GM18951 (cell line): ENCODE results near the gene MT1F.

ENCODE experiments used
- POLR2A ChIP-seq: IDR thresholded peaks from 4 replicates; pipeline ENCODE4 v1.6.1; 2011; ENCODE audit warnings: mild to moderate bottlenecking; ENCODE audit not compliant: insufficient read length, insufficient read depth; ENCODE audit errors: extremely low read depth
- in situ Hi-C: fragments of 300-500 bp; cut with MboI; formaldehyde crosslinking; loops from one replicate; pipeline ENCODE4 v1.12.0; 2022; ENCODE audit warnings: low sequenced_read_pairs, mixed read lengths, inconsistent platforms; ENCODE audit not compliant: unreplicated experiment

The MT1F gene

GRCh38 chr16:56690420-56691122, 32.8 kb downstream of the MT1F start:
- TF ChIP-seq POLR2A: no peak
- in situ Hi-C loops: no loop called here

GRCh38 chr16:56691885-56692284, 34.1 kb downstream of the MT1F start:
- TF ChIP-seq POLR2A: no peak
- in situ Hi-C loops: no loop called here

GRCh38 chr16:56695246-56695645, 37.5 kb downstream of the MT1F start:
- TF ChIP-seq POLR2A: no peak
- in situ Hi-C loops: loop anchor here (5.0 kb wide), 1 partner anchor 118 kb away; no protein-coding TSS in a partner anchor

- TF ChIP-seq POLR2A: no peak
- in situ Hi-C loops: loop anchor here (5.0 kb wide), 1 partner anchor 120 kb away; no protein-coding TSS in a partner anchor
These were observed 39.8 kb downstream of the MT1F start for GRCh38 chr16:56697456-56698155.

- in situ Hi-C loops: no loop called here
- no peak for TF ChIP-seq POLR2A
These were observed 42.4 kb downstream of the MT1F start for GRCh38 chr16:56700195-56700594.

GRCh38 chr16:56700631-56701030, 42.9 kb downstream of the MT1F start:
- in situ Hi-C loops: no loop called here
- TF ChIP-seq POLR2A: no peak

- no peak for TF ChIP-seq POLR2A
- in situ Hi-C loops: no loop called here
These were observed 43.8 kb downstream of the MT1F start for GRCh38 chr16:56701534-56701933.

- no peak for TF ChIP-seq POLR2A
- in situ Hi-C loops: no loop called here
These were observed 45.1 kb downstream of the MT1F start for GRCh38 chr16:56702836-56703235.
